IMR-90 (cell line): ENCODE data around the gene RAD51. TPM values are rescaled to one million over a fixed set of nuclear protein-coding genes. Genes with fewer than 3 reads are reported as not detected.

ENCODE experiments used
- ATAC-seq: fragments of 200-7000 bp; cut with Tn5 transposase; 2 replicates; pipeline ENCODE4 v1.9.1; 2020; ENCODE audit warnings: low read depth, mild to moderate bottlenecking, moderate library complexity
- BruUV-seq: library from RNA; stranded (reverse); fragments of 400-500 nt; replicated peaks from 2 replicates; lab custom pipeline; 2021; lab: Mats Ljungman, UMichigan
- CTCF ChIA-PET: fragments of 300-600 bp; formaldehyde crosslinking; extraction: SDS; loops from one replicate; lab custom pipeline; 2021; ENCODE audit warnings: antibody characterized with exemption; lab: Yijun Ruan, JAX
- POLR2A ChIA-PET: fragments of 300-600 bp; sonication (Branson Sonifier 250); formaldehyde crosslinking; loops from one replicate; lab custom pipeline; 2022; ENCODE audit warnings: antibody characterized with exemption; ENCODE audit not compliant: unreplicated experiment; lab: Charles Lee
- DNase-seq: peaks from one replicate; pipeline ENCODE4 v3.0.0; 2013
- H2AFZ ChIP-seq: replicated peaks from 2 replicates; pipeline ENCODE3; 2013; ENCODE audit warnings: low read length, mild to moderate bottlenecking; ENCODE audit not compliant: poor library complexity
- H2AK5ac ChIP-seq: 2 replicates; pipeline ENCODE4 v1.6.1; 2013; ENCODE audit warnings: low read depth, low read length, inconsistent platforms
- H2AK9ac ChIP-seq: replicated peaks from 2 replicates; pipeline ENCODE3; 2013; ENCODE audit warnings: mild to moderate bottlenecking, low read depth, low read length, moderate library complexity; ENCODE audit not compliant: poor library complexity
- H2BK120ac ChIP-seq: 2 replicates; pipeline ENCODE4 v1.6.1; 2013; ENCODE audit warnings: low read depth, low read length, inconsistent platforms
- H2BK15ac ChIP-seq: 3 replicates; pipeline ENCODE4 v1.6.1; 2013; ENCODE audit warnings: low read depth, low read length, inconsistent platforms
- H2BK20ac ChIP-seq: 2 replicates; pipeline ENCODE4 v1.6.1; 2013; ENCODE audit warnings: low read depth, mild to moderate bottlenecking, inconsistent platforms, low read length, moderate library complexity
- H2BK5ac ChIP-seq: 2 replicates; pipeline ENCODE4 v1.6.1; 2013; ENCODE audit warnings: mild to moderate bottlenecking, low read depth, low read length, inconsistent platforms; ENCODE audit not compliant: poor library complexity, severe bottlenecking
- H3K14ac ChIP-seq: replicated peaks from 2 replicates; pipeline ENCODE4 v1.6.1; 2013; ENCODE audit warnings: low read depth, low read length, inconsistent platforms
- H3K18ac ChIP-seq: 2 replicates; pipeline ENCODE4 v1.6.1; 2013; ENCODE audit warnings: low read depth, low read length, control low read depth
- H3K23ac ChIP-seq: 2 replicates; pipeline ENCODE4 v1.6.1; 2013; ENCODE audit warnings: low read depth, low read length, inconsistent platforms
- H3K27ac ChIP-seq: 2 replicates; pipeline ENCODE4 v1.5.1; 2013; ENCODE audit warnings: mild to moderate bottlenecking, control low read depth, low read length; ENCODE audit not compliant: insufficient read depth
- H3K27me3 ChIP-seq: 2 replicates; pipeline ENCODE4 v1.6.1; 2013; ENCODE audit warnings: low read length; ENCODE audit not compliant: control insufficient read depth, insufficient read depth
- H3K36me3 ChIP-seq: 2 replicates; pipeline ENCODE4 v1.6.1; 2013; ENCODE audit warnings: low read length, mixed read lengths; ENCODE audit not compliant: control insufficient read depth, insufficient read depth
- H3K4ac ChIP-seq: 2 replicates; pipeline ENCODE4 v1.6.1; 2013; ENCODE audit warnings: low read depth, low read length, inconsistent platforms
- H3K4me1 ChIP-seq: 2 replicates; pipeline ENCODE4 v1.6.1; 2013; ENCODE audit warnings: low read length, mixed read lengths; ENCODE audit not compliant: control insufficient read depth, insufficient read depth
- H3K4me2 ChIP-seq: 2 replicates; pipeline ENCODE4 v1.6.1; 2013; ENCODE audit warnings: low read depth, mild to moderate bottlenecking, control low read depth, low read length, moderate library complexity
- H3K4me3 ChIP-seq: 2 replicates; pipeline ENCODE4 v1.5.1; 2013; ENCODE audit warnings: low read depth, mild to moderate bottlenecking, control low read depth, low read length, moderate library complexity; ENCODE audit not compliant: insufficient read depth
- H3K56ac ChIP-seq: 2 replicates; pipeline ENCODE4 v1.6.1; 2013; ENCODE audit warnings: low read length, inconsistent platforms; ENCODE audit not compliant: insufficient read depth; ENCODE audit errors: extremely low read depth
- H3K79me1 ChIP-seq, 2 experiments: 2 replicates each; pipeline ENCODE4 v1.6.1; 2013; ENCODE audit warnings: low read length in 2 of 2, inconsistent platforms in 1 of 2, low read depth in 1 of 2
- H3K9ac ChIP-seq: 2 replicates; pipeline ENCODE4 v1.6.1; 2013; ENCODE audit warnings: low read depth, low read length, control low read depth
- H3K9me1 ChIP-seq: 2 replicates; pipeline ENCODE4 v1.6.1; 2013; ENCODE audit warnings: low read length, inconsistent platforms; ENCODE audit not compliant: insufficient read depth
- H3K9me3 ChIP-seq: 2 replicates; pipeline ENCODE4 v1.6.1; 2013; ENCODE audit warnings: low read length; ENCODE audit not compliant: control insufficient read depth, insufficient read depth
- H4K20me1 ChIP-seq: 2 replicates; pipeline ENCODE4 v1.6.1; 2013; ENCODE audit warnings: low read length, inconsistent platforms; ENCODE audit not compliant: insufficient read depth
- H4K5ac ChIP-seq: 2 replicates; pipeline ENCODE4 v1.6.1; 2013; ENCODE audit warnings: mild to moderate bottlenecking, low read depth, low read length, control low read depth
- H4K8ac ChIP-seq, 2 experiments: 2 replicates each; pipeline ENCODE4 v1.6.1; 2013; ENCODE audit warnings: low read depth in 2 of 2, low read length in 2 of 2, control low read depth in 1 of 2, inconsistent platforms in 1 of 2
- H4K91ac ChIP-seq: 2 replicates; pipeline ENCODE4 v1.6.1; 2013; ENCODE audit warnings: low read depth, low read length, inconsistent platforms; ENCODE audit not compliant: insufficient read depth
- CHD1 ChIP-seq: IDR thresholded peaks from 2 replicates; pipeline ENCODE4 v1.6.1; 2012; ENCODE audit warnings: low read depth, low read length, improper control_type of control experiment
- POLR2A ChIP-seq: IDR thresholded peaks from 2 replicates; pipeline ENCODE4 v1.6.1; 2012; ENCODE audit warnings: mild to moderate bottlenecking, low read depth, low read length
- RFX5 ChIP-seq: IDR thresholded peaks from 2 replicates; pipeline ENCODE4 v1.8.0; 2012; ENCODE audit warnings: low read depth, mild to moderate bottlenecking, low read length, moderate library complexity
- SMC3 ChIP-seq: fragments of 150-350 bp; IDR thresholded peaks from 2 replicates; pipeline ENCODE4 v1.6.1; 2016; ENCODE audit warnings: low read depth, mild to moderate bottlenecking, antibody characterized with exemption, low read length, moderate library complexity
- WGBS, 2 experiments: methylation state at CpG; one replicate each; pipeline versions ENCODE4 v1.1.5 to v1.1.7; 2013; ENCODE audit warnings: missing lambda C conversion rate in 2 of 2; ENCODE audit not compliant: insufficient read length in 1 of 2; ENCODE audit errors: extremely low coverage in 2 of 2; 5-methylcytosine and 5-hydroxymethylcytosine counted together
- dilution Hi-C: fragments of 300-500 bp; cut with HindIII; formaldehyde crosslinking; loops from one replicate; pipeline ENCODE4 v1.14.3; 2018; ENCODE audit warnings: low sequenced_read_pairs; ENCODE audit not compliant: unreplicated experiment
- in situ Hi-C: fragments of 300-500 bp; cut with MboI; formaldehyde crosslinking; loops from 3 replicates; pipeline ENCODE4 v1.14.3; 2019; ENCODE audit warnings: low sequenced_read_pairs, inconsistent platforms, mixed read lengths
- intact Hi-C: fragments of 100-400 bp; cut with micrococcal nuclease; formaldehyde crosslinking; loops from 2 replicates; pipeline ENCODE4 v1.10.0; 2022
- polyA plus RNA-seq, 3 experiments: library from polyadenylated mRNA; depleted of rRNA; stranded (reverse); fragments of >200 nt; gene quantifications; 2 replicates each; pipeline ENCODE4 v1.2.3, GENCODE V29; 2012; ENCODE audit warnings: low replicate concordance in 1 of 3
- total RNA-seq: library from RNA; depleted of rRNA; stranded (reverse); fragments of >200 nt; gene quantifications from 2 replicates; pipeline ENCODE4 v1.2.3, GENCODE V29; 2012
- TF ChIP-seq, protein P1 (sequence below): conservative IDR thresholded peaks from 2 replicates; pipeline ENCODE4 v1.5.1; 2012; ENCODE audit warnings: mild to moderate bottlenecking, low read depth, low read length, improper control_type of control experiment

Gene RAD51
- total and polyA plus RNA-seq, 2 of the 4 experiments (the other 2 are of a cell fraction), result 6.8 to 8.4 TPM

DNA sequence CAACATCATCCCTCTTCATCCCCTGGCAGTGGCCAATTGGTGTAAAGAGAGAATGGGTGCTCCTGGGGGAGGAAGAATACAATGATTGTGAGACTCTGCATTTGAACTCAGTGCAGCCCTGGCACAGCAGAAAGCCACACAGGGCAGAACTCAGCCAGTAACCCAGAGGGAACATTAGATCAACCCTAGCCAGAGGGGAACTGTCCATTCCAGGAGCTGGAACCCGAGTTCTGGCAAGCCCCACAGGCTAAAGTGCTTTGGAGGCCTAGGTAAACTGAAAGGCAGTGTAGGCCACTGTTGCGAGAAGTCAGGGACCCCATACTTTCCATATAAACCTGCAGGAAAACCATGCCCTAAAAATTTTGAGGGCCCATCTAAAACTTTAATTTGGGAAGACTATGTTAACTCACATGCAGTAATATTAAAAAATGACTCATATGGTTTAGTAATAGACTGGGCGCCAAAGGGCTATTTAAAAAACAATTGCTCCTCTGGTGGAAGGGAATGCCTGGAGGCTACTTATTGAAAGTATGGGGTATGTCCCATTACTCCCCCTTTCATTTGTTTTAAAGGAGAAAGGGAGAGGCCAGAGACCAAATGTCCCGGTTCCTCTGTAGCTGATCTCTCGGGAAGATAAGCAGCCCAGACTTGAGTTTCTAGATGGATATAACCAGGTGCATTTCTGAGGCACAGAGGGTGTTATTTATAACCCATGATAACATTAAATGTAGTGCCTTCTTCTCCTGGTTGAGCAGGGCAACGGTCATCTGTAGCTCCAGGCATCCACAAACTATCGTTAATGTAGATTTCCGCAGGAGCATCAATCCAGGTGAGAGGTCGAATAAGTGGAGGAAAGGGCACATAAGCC is 5.8 kb upstream of the RAD51 start (continued):
- TF ChIP-seq RFX5 (no peak), POLR2A (no peak)

GRCh38 chr15:40691737-40692136 is 3.2 kb upstream of the RAD51 start:
- WGBS, 2 experiments, result 100% methylated on average over 3 of the region's 4 CpGs; no CpG with 5 or more reads in 1 of the 2 experiments
- Histone ChIP-seq H2AK9ac (no peak overlapping the region), H2BK5ac (no peak overlapping the region), H3K9ac (no peak overlapping the region), H4K20me1 (peaks cover 3% of the 10 kb centered on the region; the same call in 1 of the 2 replicates), H4K5ac (no peak overlapping the region), H2AK5ac (no peak overlapping the region), H3K79me1 (peaks cover 20 to 29% of the 10 kb centered on the region in 2 experiments), H3K18ac (no peak overlapping the region), H2BK120ac (no peak overlapping the region), H3K27me3 (no peaks in the 10 kb centered on the region), H3K56ac (no peak overlapping the region), H4K8ac (no peak overlapping the region), H3K14ac (no peak overlapping the region), H3K4me3 (no peak overlapping the region), H2BK15ac (no peak overlapping the region), H3K9me1 (no peaks in the 10 kb centered on the region), H3K4me1 (peaks cover 4% of the 10 kb centered on the region; the same call in 1 of the 2 replicates), H2AFZ (no peak overlapping the region), H3K4ac (no peak overlapping the region), H4K91ac (no peak overlapping the region), H3K23ac (no peak overlapping the region), H3K4me2 (no peak overlapping the region), H3K9me3 (no peaks in the 10 kb centered on the region), H2BK20ac (no peak overlapping the region), H3K36me3 (peaks cover 4% of the 10 kb centered on the region; the same call in 1 of the 2 replicates), H3K27ac (no peak overlapping the region)
- no TSS peak for BruUV-seq
- ChIA-PET CTCF (no interaction called here), POLR2A (no interaction called here)
- intact Hi-C loops (no loop called here), dilution Hi-C loops (no loop called here), in situ Hi-C loops (no loop called here)
- DNase-seq (no peak), ATAC-seq (no peak)
- no peak for TF ChIP-seq CHD1
- TF ChIP-seq, protein P1, sequence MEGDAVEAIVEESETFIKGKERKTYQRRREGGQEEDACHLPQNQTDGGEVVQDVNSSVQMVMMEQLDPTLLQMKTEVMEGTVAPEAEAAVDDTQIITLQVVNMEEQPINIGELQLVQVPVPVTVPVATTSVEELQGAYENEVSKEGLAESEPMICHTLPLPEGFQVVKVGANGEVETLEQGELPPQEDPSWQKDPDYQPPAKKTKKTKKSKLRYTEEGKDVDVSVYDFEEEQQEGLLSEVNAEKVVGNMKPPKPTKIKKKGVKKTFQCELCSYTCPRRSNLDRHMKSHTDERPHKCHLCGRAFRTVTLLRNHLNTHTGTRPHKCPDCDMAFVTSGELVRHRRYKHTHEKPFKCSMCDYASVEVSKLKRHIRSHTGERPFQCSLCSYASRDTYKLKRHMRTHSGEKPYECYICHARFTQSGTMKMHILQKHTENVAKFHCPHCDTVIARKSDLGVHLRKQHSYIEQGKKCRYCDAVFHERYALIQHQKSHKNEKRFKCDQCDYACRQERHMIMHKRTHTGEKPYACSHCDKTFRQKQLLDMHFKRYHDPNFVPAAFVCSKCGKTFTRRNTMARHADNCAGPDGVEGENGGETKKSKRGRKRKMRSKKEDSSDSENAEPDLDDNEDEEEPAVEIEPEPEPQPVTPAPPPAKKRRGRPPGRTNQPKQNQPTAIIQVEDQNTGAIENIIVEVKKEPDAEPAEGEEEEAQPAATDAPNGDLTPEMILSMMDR, result no peak
- TF ChIP-seq SMC3, result no peak
